Measurements from ENCODE around the gene SEZ6L2.

SEZ6L2 gene

DNA sequence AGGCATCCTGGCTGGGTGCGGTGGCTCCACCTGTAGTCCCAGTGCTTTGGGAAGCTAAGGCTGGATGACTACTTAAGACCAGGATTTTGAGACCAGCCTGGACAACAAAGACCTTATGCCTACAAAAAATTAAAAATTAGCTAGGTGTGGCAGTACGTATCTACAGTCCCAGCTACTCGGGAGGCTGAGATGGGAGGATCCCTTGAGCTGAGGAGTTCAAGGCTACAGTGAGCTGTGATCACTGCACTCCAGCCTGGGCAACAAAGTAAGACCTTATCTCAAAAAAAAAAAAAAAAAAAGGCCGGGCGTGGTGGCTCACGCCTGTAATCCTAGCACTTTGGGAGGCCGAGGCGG is 73.0 kb downstream of the SEZ6L2 start:
- DNase-seq (ENCODE audit: low read depth in 1 of 2, low spot score in 1 of 2) = no peak

DNA sequence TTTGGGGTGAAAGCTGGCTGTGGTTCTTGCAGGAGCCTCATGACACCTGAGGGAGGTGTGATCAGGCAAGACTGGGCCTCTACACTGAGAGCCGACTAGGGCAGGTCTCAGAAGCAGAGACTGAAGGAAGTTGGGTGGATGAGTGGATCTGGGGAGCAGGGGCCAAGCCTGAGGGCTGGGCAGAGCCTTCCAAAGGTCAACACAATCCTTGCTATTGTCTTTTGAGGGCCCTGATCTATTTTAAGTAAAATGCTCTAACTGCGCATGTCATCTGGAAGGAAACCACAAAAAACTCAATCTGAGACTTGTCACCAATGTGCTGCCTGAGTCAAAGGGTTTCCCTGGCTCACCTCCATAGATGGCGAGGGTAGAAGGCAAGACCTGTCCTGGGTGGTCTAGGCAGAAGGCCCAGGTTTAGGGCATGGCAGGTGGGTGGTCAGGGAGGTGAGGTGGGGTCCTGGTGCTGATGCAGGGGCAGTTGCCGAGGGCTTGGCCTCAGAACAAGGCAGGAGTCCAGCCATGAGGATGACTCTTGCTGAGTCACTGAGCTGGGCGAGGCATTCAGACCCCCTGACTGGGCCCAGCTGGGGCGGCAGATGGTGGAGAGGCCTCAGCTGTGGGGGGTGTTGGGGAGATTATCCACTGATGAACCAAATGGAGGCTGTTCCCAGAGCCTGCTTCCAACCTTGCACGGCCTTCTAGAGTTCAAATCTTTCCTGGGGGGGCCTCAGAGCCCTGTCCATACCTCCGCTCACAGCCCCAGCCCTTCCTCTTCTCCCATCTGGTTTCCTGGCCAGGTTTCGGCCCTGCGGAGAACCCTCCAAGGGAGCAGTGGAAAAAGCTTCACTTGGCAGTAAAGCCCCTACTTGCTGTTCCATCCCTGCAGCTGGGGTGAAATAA is 74.0 kb downstream of the SEZ6L2 start:
- DNase-seq (ENCODE audit: low read depth in 1 of 2, low spot score in 1 of 2) = peak in 1 of 2 donors; percentile 60

- DNase-seq (ENCODE audit: low read depth in 1 of 2, low spot score in 1 of 2) = no peak
Observed at GRCh38 chr16:29824589-29825144, 74.7 kb downstream of the SEZ6L2 start.

- DNase-seq (ENCODE audit: low read depth in 1 of 2, low spot score in 1 of 2) = no peak
Observed at GRCh38 chr16:29821643-29822115, 77.7 kb downstream of the SEZ6L2 start.
